Body of pancreas (tissue), 4 donors: ENCODE measurements around the gene BANF2.

ENCODE experiments used
- CTCF ChIP-seq, 7 experiments: fragments of 450-650 bp in 4 of 7; fragments of 200-600 bp in 3 of 7; sonication (generic) in 3 of 7; IDR thresholded peaks; one replicate each; pipeline ENCODE4 v1.5.1; 2016 to 2019; ENCODE audit warnings: antibody characterized with exemption in 7 of 7
- POLR2A ChIP-seq, 3 donors: fragments of 450-650 bp; IDR thresholded peaks; one replicate each; pipeline ENCODE4 v1.6.1; 2016; ENCODE audit warnings: antibody characterized with exemption in 3 of 3, mild to moderate bottlenecking in 2 of 3

GRCh38 chr20:17759449-17759848, 59.7 kb downstream of the BANF2 start:
- TF ChIP-seq CTCF (IDR thresholded peaks at IDR 0.05) (no peak), POLR2A (IDR thresholded peaks at IDR 0.05) (no peak)
